ENCODE results near the gene UGT1A4.
A peak's percentile ranks its signal among the peaks of the same experiment; 100 is the strongest.

- no peak for TF ChIP-seq CTCF (IDR thresholded peaks at IDR 0.05)
- peak in 1 of 2 donors; percentile 20 for TF ChIP-seq POLR2A (IDR thresholded peaks at IDR 0.05)
These were observed 26.8 kb upstream of the UGT1A4 start for GRCh38 chr2:233691443-233692433.

All from vagina (tissue), 2 donors.